Mesenteric fat pad (tissue), 1 donor: Measurements from ENCODE around the gene GON4L. TPM values are rescaled to one million over a fixed set of nuclear protein-coding genes. Genes with fewer than 3 reads are reported as not detected.
A peak's percentile ranks its signal among the peaks of the same experiment; 100 is the strongest.
"Not testable (repeated sequence)": the region's sequence is repeated elsewhere in the genome, so short reads cannot be mapped to it uniquely, and the experiment has no call there.

Experiments
- DNase-seq: peaks from one replicate; pipeline ENCODE4 v3.0.0-alpha.2; 2020; ENCODE audit warnings: low spot score
- total RNA-seq: library from RNA; stranded (reverse); fragmentation: NEBNext Ultra II Directional; extraction: Animal tissue kit (Norgen Biotek cat#: 25700); gene quantifications from one replicate; pipeline ENCODE4 v1.2.1, GENCODE V29; 2021
- donor health status: DM: yes; HTN: yes; CAD: no.

The GON4L gene
- total RNA-seq, 1 donor from 2014 or later: 53.0 TPM

DNA sequence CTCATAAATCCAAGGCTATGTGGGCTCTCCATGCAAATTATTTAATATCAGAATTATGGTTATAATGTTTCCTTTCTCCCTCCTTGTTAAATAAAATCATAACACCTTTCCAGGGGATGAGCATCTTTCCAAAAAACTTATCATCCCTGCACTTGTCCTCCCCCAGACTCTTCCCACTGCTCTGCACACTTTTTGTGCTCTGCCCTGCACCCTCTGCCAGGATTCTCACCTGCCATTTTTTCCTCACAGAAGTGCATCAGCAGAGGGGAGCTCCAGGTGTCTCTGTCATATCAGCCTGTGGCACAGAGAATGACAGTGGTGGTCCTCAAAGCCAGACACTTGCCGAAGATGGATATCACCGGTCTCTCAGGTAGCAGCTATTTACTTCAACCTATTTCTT, 23.2 kb upstream of the GON4L start:
- DNase-seq: no peak

DNA sequence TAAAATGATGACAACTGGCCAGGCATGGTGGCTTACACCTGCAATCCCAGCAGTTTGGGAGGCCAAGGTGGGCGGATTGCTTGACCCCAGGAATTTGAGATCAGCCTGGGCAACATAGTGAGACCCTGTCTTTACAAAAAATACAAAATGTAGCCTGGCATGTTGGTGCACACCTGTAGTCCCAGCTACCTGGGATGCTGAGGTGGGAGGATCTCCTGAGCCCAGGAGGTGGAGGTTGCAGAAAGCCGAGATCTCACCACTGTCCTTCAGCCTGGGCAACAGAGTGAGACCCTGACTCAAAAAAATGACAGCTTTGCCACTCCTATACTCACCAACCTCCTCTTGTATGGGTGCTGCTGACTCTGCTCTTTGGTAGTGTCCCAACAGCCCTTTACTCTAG, 20.9 kb upstream of the GON4L start:
- DNase-seq: no peak

DNA sequence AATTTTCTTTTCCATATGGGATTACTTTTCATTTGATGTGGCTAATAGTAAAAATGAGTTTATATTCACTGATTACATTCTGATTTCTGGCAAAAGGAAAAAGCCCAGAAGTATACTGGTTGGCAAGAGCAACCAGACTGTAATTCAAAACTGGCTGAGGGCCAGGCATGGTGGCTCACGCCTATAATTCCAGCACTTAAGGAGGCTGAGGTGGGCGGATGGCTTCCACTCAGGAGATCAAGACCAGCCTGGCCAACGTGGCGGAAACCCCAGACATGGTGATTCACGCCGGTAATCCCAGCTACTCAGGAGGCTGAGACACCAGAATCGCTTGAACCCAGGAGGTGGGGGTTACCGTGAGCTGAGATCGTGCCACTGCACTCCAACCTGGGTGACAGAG, 16.8 kb upstream of the GON4L start:
- DNase-seq: no peak

DNA sequence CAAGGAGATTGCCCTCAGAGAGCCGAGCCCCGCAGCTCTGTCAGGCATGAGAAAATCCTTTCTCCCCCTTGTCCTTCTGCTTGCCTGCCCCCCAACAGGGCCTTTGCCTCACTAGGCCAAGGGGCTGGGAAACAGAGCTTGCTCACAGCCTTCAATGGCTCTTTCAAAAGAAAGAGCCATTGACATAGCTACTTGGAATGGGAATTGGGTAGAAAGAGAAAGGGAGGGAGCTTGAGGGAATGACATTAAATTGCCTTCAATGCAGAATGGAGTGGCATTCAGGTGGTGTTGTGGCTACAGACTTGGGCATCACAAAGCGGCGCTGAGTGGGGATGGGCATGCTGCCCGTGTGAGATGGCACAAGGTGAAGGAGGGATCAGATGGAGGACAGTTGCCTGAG, 15.5 kb upstream of the GON4L start:
- no peak for DNase-seq

DNA sequence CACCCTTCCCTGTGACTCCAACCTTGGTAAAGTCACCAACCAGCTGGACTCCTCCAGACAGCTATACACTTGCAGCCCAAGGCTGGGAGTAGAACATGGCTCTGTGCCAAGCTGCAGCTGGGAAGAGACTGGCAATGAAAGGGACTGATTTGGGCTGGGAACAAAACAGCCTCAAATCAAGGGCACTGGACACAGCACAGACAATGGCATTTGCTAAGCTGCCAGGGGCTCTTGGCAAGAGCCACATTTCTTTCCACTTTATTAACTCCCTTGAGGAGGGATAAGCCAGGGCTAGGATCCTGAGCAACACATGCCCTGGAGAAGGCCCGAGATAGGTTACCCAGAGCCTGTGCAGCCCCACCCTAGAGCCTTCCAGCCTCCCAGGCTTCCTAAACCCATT, 14.4 kb upstream of the GON4L start:
- no peak for DNase-seq

DNA sequence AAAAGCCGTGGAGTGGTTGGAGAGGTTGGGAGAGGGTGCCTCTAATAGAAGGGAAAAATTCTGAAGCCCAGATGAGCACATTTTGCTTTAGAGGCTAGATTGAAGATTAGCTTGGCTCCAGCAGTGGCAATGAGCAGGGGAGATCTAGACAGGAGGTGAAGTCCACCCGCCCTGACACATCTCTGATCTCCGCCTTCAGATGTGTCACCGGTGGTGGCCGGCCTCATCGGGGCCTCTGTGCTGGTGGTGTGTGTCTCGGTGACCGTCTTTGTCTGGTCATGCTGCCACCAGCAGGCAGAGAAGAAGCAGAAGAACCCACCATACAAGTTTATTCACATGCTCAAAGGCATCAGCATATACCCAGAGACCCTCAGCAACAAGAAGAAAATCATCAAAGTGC, 10.8 kb upstream of the GON4L start:
- DNase-seq: no peak

DNA sequence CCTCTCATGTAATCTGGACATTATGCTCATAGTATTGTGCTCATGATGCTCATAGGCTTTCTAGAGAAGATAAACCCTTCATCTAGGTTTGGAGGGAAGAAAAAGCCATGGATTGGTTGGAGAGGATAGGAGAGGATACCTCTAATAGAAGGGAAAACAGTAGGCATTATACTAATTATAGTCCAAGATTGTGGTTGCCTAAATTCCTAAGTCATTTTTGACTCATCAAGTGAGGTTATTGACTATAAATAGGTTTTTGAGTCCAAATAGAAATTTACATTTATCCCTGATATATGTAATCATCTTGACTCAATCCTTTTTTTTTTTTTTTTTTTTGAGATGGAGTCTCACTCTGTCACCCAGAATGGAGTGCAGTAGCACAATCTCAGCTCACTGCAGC, 7.4 kb upstream of the GON4L start:
- no peak for DNase-seq

DNA sequence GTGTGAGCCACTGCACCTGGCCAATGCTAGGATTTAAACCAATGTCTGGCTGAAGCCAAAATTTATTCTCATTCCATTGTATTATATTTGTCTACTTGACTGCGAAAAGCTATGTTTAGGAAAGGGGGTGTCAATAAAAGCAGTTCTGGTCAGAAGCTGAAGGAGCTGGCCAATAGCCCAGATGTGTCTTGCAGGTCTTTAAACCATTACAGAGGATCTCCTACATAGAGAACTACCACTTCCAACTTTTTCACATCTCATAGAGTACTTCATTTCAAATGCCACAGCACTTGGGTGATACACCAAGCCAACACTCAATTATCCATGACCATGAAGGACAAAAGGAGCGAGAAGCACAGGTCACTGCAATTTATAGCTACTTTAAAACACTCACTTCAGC, 4.9 kb upstream of the GON4L start:
- no peak for DNase-seq

DNA sequence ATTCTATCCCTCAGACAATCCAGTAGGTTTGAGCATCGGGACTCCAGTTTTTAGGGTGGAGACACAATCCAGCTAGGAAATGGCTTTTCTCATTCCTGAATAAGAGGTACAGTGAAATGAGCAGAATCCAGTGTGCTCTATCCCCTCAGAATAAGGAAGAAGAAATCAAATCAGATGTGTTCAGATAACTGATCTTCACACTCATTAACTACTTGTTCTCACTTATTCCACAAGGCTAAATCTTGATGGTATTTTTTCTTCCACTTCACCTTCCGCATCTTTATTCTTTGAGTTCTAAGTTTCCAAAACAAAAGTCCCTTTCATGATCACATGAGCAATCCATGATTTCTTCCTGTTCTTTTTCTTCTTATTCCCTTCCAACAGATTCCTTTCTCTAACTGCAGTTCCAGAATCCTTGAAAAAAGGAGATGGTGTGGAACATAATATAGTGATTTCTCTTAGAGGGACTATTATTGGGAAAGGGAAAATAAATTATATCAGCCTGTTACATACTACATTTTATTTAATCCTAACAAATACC, 4.0 kb upstream of the GON4L start:
- DNase-seq: no peak

DNA sequence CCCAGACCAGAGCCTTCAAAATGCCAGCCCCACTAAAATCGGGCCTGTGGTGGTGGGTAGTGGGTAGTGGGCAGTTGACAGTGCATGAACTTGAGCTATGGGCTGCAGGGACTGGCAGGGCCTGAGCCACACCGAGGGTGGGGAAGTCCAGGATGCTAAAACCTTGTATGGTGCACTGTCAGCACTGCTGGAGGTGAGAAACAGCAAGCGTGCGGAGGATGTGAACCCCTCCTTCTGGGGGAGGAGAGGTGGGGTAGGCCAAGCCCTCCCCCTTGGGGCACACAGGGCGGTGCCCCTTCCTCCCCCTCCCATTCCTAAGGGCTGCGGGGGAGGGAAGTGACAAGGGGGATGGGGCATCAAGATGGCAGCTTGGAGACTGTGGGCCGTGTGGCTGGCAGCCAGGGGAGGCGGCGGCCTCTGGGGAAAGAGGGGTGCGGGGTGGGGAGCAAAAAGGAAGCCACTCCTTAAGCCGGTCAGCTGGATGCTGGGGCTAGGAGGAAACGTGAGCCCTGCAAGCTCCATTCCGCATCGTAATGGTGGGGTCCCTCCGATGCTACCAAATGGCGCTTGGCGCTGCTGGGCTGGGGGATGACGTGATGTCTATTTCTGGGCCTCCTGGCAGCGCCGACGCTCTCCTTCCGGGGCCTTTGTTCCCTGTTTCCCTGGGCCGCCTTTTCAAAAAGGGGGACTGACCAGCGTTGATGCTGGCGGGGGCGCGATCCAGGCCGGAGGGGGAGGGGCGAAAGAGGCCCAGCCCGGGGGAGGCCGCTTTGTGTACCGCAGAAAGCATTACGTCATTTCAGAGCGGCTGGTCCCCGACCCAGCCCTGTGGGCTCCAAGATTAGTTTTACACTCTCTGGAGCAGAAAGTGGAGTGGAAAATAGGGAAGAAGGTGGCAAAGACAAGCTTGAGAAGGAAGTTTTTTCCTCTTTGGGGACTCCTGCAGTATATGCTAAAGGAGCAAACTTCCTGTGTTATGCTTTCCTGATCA, 3.2 kb upstream of the GON4L start:
- peak; percentile 92 for DNase-seq

DNA sequence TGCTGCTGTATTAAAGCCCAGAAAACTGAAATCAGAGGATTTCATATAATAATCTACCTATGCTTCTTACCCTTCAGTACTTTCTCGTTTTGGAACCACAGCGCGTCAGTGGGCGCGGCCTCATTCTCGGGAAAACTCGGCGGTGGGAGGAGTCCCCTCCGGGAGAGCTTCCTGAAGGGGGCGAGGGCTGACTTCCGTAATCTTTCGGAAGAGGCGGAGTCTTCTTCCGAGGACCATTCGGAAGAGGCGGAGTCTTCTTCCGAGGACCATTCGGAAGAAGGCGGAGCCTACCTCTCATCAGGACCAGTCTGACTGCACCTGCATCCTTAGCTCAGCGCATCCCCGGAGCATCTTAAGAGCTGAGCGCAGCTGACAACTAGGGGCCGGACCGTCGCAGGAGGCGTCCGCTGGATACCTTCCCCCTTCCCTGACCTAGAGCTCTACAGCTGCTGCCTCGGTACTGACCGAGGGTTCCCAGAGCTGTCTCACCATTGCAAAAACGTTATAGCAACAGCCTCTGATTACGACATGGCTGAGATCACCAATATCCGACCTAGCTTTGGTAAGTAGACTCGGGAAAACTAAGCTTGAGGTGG, 2.3 kb upstream of the GON4L start, which contains the start of gene SYT11:
SYT11 (plus strand) TSS at position 334 of the 596 bp plus-strand sequence; CDS start at position 529, 195 bp downstream.
- peak; percentile 96 for DNase-seq

DNA sequence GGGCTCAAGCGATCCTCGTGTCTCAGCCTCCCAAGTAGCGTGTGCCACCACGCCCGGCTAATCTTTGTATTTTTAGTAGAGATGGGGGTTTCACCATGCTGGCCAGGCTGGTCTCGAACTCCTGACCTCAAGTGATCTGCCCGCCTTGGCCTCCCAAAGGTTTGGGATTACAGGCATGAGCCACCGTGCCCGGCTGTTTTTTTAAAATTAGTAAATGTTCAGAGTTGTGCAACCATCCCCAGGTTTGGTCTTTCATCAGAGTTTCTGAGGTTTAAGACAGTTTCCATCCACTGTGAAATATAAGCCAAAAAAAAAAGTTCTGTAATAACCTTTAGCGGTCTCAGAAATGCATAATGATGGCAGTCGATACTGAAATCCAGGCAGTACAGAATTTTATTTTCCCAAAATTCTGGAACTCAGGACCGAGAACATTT, 1.8 kb upstream of the GON4L start:
- no peak for DNase-seq

DNA sequence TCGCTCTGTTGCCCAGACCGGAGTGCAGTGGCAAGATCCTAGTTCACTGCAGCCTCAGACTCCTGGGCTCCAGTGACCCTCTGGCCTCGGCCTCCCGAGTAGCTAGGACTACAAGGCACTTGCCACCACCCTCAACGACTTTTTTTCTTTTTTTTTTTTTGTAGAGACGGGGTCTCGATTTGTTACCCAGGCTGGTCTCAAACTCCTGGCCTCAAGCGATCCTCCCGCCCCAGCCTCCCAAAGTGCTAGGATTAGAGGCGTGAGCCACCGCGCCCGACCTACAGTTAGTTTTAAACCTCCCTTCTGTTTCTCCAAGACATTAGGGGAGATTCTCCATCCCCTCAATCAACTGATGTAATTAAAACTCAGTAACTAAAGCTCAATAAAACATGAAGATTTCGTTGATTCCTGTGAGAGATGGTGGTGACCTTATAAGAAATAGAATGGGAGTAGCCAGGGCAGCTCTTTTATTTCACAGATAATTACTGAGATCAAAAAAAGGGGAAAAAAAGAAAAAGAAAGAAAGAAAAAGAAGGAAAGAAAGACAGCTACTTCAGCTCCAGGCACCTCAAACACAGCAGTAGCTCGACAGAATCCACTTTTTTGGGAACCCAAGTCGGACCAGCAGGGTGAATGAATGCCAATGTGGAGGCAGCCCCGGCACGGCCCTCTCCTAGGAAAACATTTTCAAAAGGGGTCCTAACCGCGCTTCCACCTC, 598 bp downstream of the GON4L start:
- DNase-seq: no peak

DNA sequence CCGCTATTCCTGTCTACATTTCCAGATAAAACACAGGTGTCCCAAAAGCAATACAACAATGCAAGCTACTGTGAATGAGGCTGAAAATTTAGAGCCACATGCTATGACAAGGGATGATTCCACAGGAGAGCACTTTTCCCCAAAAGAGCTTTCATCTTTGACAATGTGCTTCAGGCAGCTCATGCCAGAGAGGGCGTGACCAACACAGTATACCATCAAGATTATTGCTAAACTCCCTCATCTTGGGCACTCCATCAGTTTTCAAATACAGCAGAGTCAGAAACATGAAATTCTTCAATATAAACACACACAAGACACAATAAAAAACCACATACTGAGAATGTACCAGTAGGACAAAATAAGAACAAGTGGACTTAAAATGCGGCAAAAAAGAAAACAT, 6.7 kb downstream of the GON4L start:
- no peak for DNase-seq

DNA sequence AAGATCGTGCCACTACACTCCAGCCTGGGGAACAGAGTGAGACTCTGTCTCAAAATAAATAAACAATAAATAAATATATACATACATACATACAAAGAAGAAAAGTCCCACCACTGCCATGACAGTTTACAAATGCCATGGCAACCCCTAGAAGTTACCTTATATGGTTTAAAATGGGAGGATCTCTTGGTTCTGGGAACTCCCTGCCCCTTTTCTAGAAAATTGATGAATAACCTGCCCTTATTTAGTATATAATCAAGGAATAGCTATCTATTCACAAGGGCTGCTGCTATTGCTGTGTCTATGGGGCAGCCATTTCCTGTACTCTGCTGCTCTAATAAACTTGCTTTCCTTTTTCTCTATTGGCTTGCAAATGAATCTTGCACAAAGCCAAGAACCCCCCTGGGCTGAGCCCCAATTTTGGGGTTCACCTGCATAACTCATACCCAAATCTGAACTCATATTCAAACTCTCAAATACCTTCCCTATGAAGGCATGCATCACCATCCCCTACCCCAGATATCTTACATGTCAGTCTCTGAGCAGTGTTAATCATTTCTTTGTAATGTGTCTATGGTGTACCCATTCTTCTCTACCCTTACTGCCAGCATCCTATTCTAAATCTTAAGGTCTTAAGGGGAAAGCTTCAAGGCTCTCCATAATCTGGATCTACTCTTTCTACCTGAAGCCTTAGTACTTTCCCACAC, 9.0 kb downstream of the GON4L start:
- no peak for DNase-seq

DNA sequence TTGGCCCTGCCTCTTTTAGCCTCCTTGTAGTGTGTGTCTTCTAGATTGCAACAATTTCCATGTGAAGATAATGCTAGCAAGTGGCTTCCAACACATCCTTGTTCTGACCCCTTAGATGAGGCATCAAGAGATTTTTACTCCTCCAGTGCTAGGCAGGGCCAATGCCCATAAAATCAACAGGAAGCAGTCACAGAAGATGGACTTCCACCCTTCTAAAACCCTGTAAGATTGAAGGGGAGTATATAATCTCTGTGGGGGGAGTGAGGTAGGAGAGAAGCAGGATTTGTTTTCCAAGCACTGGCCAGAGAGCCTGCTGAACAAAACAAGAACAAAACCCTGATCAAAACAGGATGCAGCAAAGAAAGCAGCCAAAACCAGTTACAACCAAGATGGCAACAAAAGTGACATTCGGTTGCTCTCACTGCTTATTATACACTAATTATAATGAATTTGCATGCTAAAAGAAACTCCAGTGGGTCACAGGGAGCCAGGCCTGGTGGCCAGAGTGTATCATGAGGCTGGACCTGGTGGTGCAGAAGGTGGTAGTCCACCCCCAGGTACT, 12.1 kb downstream of the GON4L start:
- DNase-seq: no peak

DNA sequence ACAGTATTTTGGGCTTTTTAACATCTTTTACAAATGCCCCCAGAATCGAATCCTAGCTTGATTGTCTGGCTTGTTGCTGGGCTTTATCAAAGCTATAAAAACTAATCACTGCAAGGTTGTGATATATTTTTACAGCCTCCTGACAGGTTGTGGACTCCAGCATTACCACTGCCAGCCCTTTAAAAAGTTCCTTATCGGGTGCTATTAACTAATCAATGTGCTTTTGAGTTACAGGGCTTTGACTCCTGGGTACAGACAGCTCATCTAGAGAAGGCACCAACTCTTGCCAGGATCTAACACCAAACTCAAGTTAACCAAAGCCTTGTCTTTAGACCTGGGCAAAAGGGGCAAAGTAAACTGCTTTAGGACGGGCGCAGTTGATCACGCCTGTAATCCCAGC, 16.6 kb downstream of the GON4L start:
- no peak for DNase-seq

DNA sequence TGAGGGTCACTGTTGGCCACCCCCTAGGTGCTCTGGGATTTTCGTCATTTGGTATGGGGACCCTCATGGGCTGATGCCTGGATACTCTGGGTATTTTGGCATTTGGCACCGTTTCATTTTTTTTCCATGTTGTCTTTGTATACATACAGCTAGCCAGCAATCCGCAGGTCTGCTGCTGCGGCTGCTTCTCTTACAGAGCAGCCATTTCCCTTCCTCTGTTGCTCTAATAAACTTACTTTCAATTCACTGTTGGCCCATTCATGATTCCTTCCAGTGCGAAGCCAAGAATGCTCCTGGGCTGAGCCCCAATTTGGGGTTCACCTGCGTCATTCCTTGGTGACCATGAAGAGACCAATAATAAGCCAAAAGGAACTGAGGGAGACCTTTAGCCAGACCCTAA, 21.5 kb downstream of the GON4L start:
- no peak for DNase-seq

DNA sequence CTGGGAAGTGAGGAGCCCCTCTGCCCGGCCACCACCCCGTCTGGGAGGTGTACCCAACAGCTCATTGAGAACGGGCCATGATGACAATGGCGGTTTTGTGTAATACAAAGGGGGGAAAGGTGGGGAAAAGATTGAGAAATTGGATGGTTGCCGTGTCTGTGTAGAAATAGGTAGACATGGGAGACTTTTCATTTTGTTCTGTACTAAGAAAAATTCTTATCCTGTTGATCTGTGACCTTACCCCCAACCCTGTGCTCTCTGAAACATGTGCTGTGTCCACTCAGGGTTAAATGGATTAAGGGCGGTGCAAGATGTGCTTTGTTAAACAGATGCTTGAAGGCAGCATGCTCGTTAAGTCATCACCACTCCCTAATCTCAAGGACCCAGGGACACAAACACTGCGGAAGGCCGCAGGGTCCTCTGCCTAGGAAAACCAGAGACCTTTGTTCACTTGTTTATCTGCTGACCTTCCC, 22.1 kb downstream of the GON4L start:
- not testable (repeated sequence) for DNase-seq

DNA sequence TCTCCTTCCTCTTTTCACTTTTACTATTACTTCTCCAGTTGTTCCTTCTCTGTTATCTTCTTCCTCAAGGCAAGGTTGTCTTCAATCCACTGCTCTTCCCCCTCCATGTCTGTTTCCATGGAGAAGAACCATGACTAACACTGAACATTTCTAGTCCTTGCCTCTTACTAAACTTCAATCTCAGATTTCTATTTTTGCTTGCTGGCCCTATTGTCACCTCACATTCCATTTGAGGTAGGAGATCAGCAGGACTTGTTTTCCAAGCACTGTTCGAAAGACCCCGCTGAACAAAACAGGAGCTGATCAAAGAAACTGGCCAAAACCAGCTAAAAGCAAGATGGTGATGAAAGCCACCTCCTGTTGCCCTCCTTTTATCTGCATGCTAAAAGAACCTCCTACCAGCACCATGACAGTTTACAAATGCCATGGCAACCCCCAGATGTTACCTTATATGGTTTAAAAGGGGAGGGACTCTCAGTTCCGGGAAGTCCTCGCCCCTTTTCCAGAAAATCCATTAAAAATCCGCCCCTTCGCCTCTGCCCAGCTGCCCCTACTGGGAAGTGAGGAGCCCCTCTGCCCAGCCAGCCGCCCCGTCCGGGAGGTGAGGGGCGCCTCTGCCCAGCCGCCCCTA, 22.6 kb downstream of the GON4L start:
- no peak for DNase-seq
